Measurements from ENCODE around the gene KCNE3. TPM values are rescaled to one million over a fixed set of nuclear protein-coding genes. Genes with fewer than 3 reads are reported as not detected.

The KCNE3 gene
- total RNA-seq, 1 experiment from 2014 or later = 4.9 TPM

- Histone ChIP-seq H3K4me2 (ENCODE audit: insufficient read depth, insufficient read length, low read length) (no peak overlapping the region), H4K5ac (ENCODE audit: insufficient read length, low read depth, low read length) (no peak overlapping the region), H2BK12ac (ENCODE audit: insufficient read length, low read depth, low read length) (no peak overlapping the region), H4K91ac (ENCODE audit: insufficient read length, low read depth, low read length) (no peak overlapping the region), H4K8ac (replicated peaks; ENCODE audit: insufficient read length, low read depth, low read length) (no peak overlapping the region), H2AK5ac (ENCODE audit: insufficient read length, low read length) (no peak overlapping the region), H3K23me2 (ENCODE audit: insufficient read length, low read depth, low read length, poor library complexity, severe bottlenecking) (no peaks in the 10 kb centered on the region), H3K4me1 (ENCODE audit: insufficient read depth, low read length) (no peaks in the 10 kb centered on the region), H3K14ac (ENCODE audit: insufficient read depth, low read length) (no peak overlapping the region), H3K9me3 (ENCODE audit: control insufficient read depth, low read depth, low read length) (no peaks in the 10 kb centered on the region), H3K4ac (ENCODE audit: low read depth, low read length) (no peak overlapping the region), H4K20me1 (ENCODE audit: control insufficient read depth, insufficient read depth, insufficient read length) (no peaks in the 10 kb centered on the region), H3K23ac (ENCODE audit: insufficient read length, low read depth, low read length) (no peak overlapping the region), H2BK120ac (ENCODE audit: low read depth, low read length, poor library complexity, severe bottlenecking) (no peak overlapping the region), H2AFZ (ENCODE audit: low read length) (no peak overlapping the region), H3K79me2 (ENCODE audit: insufficient read depth, low read length) (no peaks in the 10 kb centered on the region), H3K27ac (ENCODE audit: insufficient read length, low read depth, low read length) (no peak overlapping the region), H2BK15ac (ENCODE audit: low read depth, low read length) (no peak overlapping the region), H2BK5ac (ENCODE audit: insufficient read length, low read length) (no peak overlapping the region), H3T11ph (ENCODE audit: low read length) (no peak overlapping the region), H2BK20ac (ENCODE audit: low read depth, low read length, poor library complexity, severe bottlenecking) (no peak overlapping the region), H3K27me3 (ENCODE audit: insufficient read depth, low read length) (no peaks in the 10 kb centered on the region), H3K9ac (ENCODE audit: extremely low read depth, insufficient read length, low read length) (no peak overlapping the region), H3K79me1 (ENCODE audit: insufficient read depth, low read depth, low read length, poor library complexity, severe bottlenecking) (no peaks in the 10 kb centered on the region), H3K18ac (ENCODE audit: insufficient read length, low read depth, low read length) (no peak overlapping the region), H3K56ac (ENCODE audit: insufficient read length, low read depth, low read length) (no peak overlapping the region)
- Mint-ChIP-seq H3K9me3 (peaks cover 0 to 2% of the 10 kb centered on the region in 2 experiments; a peak in 1 of 5 replicates), H3K27me3 (ENCODE audit: low read depth) (no peaks in the 10 kb centered on the region; the same call in none of the 2 replicates), H3K4me3 (no peak overlapping the region), H3K36me3 (ENCODE audit: insufficient read depth in 1 of 3, low read depth in 3 of 3) (no peaks in the 10 kb centered on the region), H3K4me1 (no peaks in the 10 kb centered on the region), H3K27ac (no peak overlapping the region)
- no peak for TF ChIP-seq CTCF (conservative IDR thresholded peaks at IDR 0.05)
- no peak for DNase-seq
- WGBS (ENCODE audit: extremely low coverage, insufficient read length, low lambda C conversion rate) = no CpG with 5 or more reads among the region's 2 CpGs
Observed at GRCh38 chr11:74476536-74476935, 9.2 kb upstream of the KCNE3 start.

Measured in H9 (cell line).